GM21737 (cell line): ENCODE measurements around the gene KBTBD13.

Source experiments
- ATAC-seq: cut with Tn5 transposase; IDR thresholded peaks from one replicate; pipeline ENCODE4 v1.9.1; 2021; ENCODE audit warnings: mild to moderate bottlenecking, moderate library complexity; ENCODE audit not compliant: unreplicated experiment

KBTBD13 gene

GRCh38 chr15:65105038-65105437 is 28.5 kb downstream of the KBTBD13 start:
- ATAC-seq: no peak

GRCh38 chr15:65106011-65106590 is 29.6 kb downstream of the KBTBD13 start:
- no peak for ATAC-seq

- no peak for ATAC-seq
Measured at GRCh38 chr15:65110676-65111292, 34.2 kb downstream of the KBTBD13 start.

GRCh38 chr15:65115086-65115485 is 38.5 kb downstream of the KBTBD13 start, which contains the start of gene UBAP1L:
Gene UBAP1L, minus strand, starts transcription at chr15:65115200. Its CDS starts 8,985 bp downstream, at chr15:65106215.
- ATAC-seq: no peak

- ATAC-seq: no peak
Measured at GRCh38 chr15:65115542-65115941, 39.0 kb downstream of the KBTBD13 start.
